HUDEP-2 (cell line): ENCODE data around the gene MEAK7.

Source experiments
- DNase-seq, 76 experiments: peaks; one replicate each; lab custom pipeline; 2025; ENCODE audit not compliant: unreplicated experiment in 76 of 76; lab: John Stamatoyannopoulos, UW

MEAK7 gene

GRCh38 chr16:84497418-84498222 lies 6.8 kb downstream of the MEAK7 start:
- DNase-seq: peak in 11 of 76 experiments; percentile 1 to 30 (median 10)

GRCh38 chr16:84496991-84497390 lies 7.5 kb downstream of the MEAK7 start:
- no peak for DNase-seq

DNA sequence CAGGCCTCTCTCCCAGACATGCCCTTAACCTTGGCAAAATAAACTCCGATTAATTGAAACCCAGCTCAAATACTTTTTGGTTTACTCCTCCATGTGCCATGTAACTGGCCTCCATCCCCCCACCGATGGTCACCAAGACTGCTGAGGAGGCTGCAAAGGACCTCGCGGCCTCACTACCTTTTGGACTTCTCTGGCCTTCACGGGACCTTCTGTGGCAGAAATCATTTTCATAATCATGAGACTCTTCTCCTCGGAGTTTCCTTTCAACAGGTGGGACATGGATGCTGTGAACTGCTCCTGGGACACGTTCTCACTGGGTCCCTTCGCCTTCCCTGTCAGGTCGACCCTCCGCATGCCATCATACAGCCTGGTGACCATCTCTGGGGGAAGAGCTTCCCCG lies 9.0 kb downstream of the MEAK7 start:
- no peak for DNase-seq

- DNase-seq: no peak
Observed at GRCh38 chr16:84489131-84489530, 15.3 kb downstream of the MEAK7 start.

DNA sequence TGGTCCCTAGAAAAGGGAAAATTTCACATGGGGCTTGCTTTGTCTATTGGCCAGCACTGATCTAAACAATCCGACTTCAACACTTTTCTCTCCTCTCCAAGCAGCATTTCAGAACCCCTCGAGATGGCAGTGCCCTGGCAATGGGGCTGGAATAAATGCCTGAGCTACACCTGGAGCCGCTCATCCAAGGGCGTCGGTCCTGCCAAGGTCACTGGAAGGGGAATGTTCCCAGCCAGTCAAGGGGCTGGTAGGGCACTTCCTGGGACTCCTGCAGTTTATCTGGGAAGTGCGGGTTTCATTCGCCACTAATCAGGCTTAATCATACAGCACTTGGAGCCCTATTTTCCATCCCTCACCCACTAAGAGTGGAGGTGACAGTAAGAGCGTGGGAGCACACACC lies 17.1 kb downstream of the MEAK7 start:
- no peak for DNase-seq

DNA sequence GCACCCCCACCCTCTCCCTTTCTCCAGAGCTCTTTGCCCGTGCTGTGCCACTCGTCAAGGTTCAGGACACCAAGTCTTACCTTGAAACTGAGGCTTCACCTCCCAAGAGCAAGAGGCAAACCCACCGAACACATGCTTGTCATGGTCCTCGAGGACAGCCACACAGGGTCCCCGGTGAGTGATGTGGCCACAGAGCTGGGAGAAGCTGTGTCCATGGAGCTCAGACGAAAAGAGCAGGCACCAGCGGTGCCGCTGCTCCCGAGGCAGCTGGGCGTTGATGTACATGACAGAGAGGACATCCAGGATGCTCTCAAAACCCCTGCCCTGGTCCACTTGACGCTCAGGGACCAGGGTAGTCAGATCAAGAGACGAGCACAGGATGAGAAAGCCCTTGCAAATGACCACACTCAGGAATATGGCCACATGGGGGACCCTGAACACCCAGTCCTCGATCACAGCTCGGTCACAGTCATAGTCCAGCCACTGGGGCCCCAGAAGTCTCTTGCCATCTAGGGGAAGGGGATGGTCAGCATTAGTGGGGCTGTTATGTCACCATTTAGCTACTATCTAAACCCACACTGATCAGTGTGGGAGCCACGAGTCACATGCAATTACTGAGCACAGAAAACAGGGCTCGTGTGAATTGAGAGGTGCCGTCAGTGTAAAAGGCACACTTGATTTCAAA lies 17.8 kb downstream of the MEAK7 start:
- no peak for DNase-seq

GRCh38 chr16:84486126-84486525 lies 18.3 kb downstream of the MEAK7 start:
- no peak for DNase-seq

DNA sequence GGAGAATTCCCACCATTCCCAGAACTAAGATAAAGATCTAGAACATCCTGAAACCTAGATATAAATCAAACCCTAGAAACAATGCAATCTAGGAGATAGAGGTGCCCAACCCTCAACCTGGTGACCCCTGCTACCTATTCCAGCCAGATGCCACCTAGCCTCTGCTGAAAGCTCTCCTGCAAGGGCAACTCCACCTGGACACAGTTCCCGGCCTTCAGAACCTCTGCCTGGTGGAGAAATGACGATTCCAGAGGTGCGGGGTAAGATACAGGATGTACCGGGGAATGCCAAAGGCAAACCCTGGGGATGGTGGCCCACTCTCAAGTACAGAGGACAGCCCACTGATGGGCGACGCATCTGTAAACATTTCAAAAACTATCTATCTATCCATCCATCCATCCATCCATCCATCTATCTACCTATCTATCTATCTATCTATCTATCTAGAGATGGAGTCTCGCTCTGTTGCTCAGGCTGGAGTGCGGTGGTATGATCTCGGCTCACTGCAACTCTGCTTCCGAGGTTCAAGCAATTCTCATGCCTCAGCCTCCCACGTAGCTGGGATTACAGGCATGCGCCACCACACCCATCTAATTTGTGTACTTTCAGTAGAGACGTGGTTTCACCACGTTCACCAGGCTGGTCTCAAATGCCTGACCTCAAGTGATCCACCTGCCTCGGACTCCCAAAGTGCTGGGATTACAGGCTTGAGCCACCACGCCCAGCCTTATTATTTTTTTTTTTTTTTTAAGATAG lies 19.0 kb downstream of the MEAK7 start:
- no peak for DNase-seq

GRCh38 chr16:84484579-84485254 lies 19.7 kb downstream of the MEAK7 start:
- DNase-seq: peak in 27 of 76 experiments; percentile 4 to 45 (median 12)

GRCh38 chr16:84483882-84484565 lies 20.4 kb downstream of the MEAK7 start:
- no peak for DNase-seq

DNA sequence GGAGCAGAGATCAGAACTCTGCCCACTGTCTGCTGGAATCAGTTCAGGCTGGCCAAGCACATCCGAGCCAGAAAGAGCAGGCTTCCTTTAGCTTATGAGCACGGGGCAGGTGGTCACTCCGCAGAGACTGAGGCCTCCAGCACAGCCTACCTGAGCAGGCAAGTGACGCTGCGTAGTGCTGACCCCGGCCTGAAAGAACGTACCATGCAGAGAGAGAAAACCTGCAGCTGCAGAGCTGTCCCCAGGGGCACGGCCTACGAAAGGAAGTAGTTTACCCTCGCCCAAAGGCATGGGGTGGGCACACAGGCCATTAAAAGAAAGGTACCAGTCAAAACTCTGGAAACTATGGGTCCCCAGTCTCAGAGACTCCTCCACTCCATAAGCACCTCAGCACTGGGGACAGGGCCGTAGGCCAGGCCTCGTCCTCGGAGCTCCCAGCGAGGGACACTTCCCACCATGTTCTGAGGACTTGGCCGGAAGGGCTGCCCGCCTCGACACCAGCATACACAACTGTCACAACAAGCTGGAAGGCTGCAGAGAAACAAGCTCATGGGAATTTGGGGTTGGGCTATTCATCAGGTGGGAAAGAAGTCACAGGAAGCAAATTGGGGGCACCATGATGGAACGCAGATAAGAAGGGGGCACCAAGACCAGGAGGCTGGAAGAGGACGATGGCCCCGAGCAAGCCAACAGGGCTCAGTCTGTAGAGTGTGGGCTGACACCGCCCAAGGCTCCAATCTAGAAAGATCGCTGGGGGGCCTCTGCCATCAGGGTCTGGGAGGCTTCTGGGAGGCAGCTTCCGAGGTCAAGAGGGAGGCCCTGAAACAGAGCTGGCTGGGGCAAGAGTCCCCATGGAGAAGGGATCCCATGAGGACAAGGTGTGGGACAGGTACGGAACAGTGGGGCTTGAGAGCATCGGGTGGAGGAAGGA lies 21.2 kb downstream of the MEAK7 start:
- DNase-seq: no peak

GRCh38 chr16:84482001-84482891 lies 22.2 kb downstream of the MEAK7 start:
- DNase-seq: no peak

- DNase-seq: no peak
Observed at GRCh38 chr16:84481051-84481735, 23.3 kb downstream of the MEAK7 start.

DNA sequence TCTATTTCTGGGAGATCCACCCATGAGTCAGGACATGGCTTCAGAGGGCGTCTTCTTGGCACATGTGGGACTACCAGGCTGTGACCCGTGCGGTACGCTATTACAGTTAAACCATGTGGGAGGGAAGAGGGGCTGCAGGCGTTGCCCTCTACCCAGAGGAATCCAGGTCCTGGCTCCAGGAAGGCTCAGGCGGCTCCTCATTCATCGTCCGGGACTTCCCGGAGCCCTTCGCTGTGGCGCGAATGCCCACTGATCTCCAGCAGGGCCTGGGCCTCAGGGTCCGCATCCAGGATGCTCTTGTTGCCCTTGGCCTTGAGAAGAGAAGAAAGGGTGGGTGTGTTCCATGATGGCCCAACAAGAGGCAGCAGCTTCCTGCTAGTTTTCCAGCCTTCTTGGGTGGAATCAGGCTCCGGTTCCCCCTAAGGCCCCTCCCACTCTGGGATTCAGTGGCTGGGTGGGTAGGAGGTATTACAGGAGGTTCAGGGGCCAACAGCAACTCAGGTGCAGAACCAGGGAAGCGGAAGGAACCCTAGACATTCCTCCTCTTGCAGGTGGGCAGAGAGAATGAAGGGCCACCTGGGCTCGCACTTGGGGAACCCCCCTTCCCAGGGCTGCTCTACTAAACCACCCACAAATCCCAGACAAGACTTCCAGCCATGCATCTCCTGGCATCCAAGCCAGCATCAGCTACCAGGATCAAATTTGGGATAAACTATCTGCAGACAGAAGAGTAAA lies 24.6 kb downstream of the MEAK7 start:
- no peak for DNase-seq

- DNase-seq: no peak
Observed at GRCh38 chr16:84478172-84478947, 26.1 kb downstream of the MEAK7 start.

GRCh38 chr16:84477661-84478060 lies 26.8 kb downstream of the MEAK7 start:
- DNase-seq: no peak
